Measurements from ENCODE around the gene KRTAP12-2.
"Not testable (repeated sequence)": the region's sequence is repeated elsewhere in the genome, so short reads cannot be mapped to it uniquely, and the experiment has no call there.

Gene KRTAP12-2

GRCh38 chr21:44648557-44649311 lies 18.0 kb downstream of the KRTAP12-2 start:
- no peak for DNase-seq

- DNase-seq = no peak
These were observed 19.5 kb downstream of the KRTAP12-2 start for GRCh38 chr21:44647222-44647552.

- not testable (repeated sequence) for DNase-seq
These were observed 20.1 kb downstream of the KRTAP12-2 start, which contains the start of gene KRTAP10-11 for GRCh38 chr21:44646366-44647221. TSS of gene KRTAP10-11 (plus strand) at chr21:44646414. CDS start at chr21:44646459, 45 bp downstream.

- no peak for DNase-seq
These were observed 21.8 kb downstream of the KRTAP12-2 start for GRCh38 chr21:44644878-44645277.

- no peak for DNase-seq
These were observed 22.9 kb downstream of the KRTAP12-2 start for GRCh38 chr21:44643741-44644310.

GRCh38 chr21:44640761-44641160 lies 26.0 kb downstream of the KRTAP12-2 start:
- DNase-seq = no peak

GRCh38 chr21:44639331-44639655 lies 27.4 kb downstream of the KRTAP12-2 start:
- no peak for DNase-seq

GRCh38 chr21:44638506-44639330 lies 28.0 kb downstream of the KRTAP12-2 start:
- not testable (repeated sequence) for DNase-seq

- not testable (repeated sequence) for DNase-seq
These were observed 28.8 kb downstream of the KRTAP12-2 start for GRCh38 chr21:44637851-44638348.

GRCh38 chr21:44637018-44637850 lies 29.5 kb downstream of the KRTAP12-2 start, which contains the start of gene KRTAP10-10:
TSS of gene KRTAP10-10 (plus strand) at chr21:44637356. CDS start at chr21:44637418, 62 bp downstream.
- no peak for DNase-seq

GRCh38 chr21:44636209-44637017 lies 30.3 kb downstream of the KRTAP12-2 start:
- DNase-seq = no peak

GRCh38 chr21:44632067-44632466 lies 34.7 kb downstream of the KRTAP12-2 start:
- DNase-seq = no peak

- no peak for DNase-seq
These were observed 36.3 kb downstream of the KRTAP12-2 start for GRCh38 chr21:44630440-44630839.

GRCh38 chr21:44628707-44629391 lies 37.9 kb downstream of the KRTAP12-2 start:
- no peak for DNase-seq

- DNase-seq = not testable (repeated sequence)
These were observed 38.9 kb downstream of the KRTAP12-2 start for GRCh38 chr21:44627831-44628233.

- DNase-seq = not testable (repeated sequence)
These were observed 39.4 kb downstream of the KRTAP12-2 start for GRCh38 chr21:44627181-44627822.

- DNase-seq = no peak
These were observed 40.0 kb downstream of the KRTAP12-2 start, which contains the start of gene KRTAP10-9 for GRCh38 chr21:44626673-44627143. TSS of gene KRTAP10-9 (plus strand) at chr21:44627093. CDS start at chr21:44627172, 79 bp downstream.

GRCh38 chr21:44626262-44626661 lies 40.5 kb downstream of the KRTAP12-2 start:
- DNase-seq = no peak

GRCh38 chr21:44625756-44626155 lies 41.0 kb downstream of the KRTAP12-2 start:
- no peak for DNase-seq
